HG02678 (cell line): Measurements from ENCODE around the gene ZNF695.

Experiments
- ATAC-seq: cut with Tn5 transposase; IDR thresholded peaks from one replicate; pipeline ENCODE4 v1.9.1; 2021; ENCODE audit warnings: mild to moderate bottlenecking, moderate library complexity; ENCODE audit not compliant: unreplicated experiment

The ZNF695 gene

GRCh38 chr1:246959944-246960693 is 47.7 kb downstream of the ZNF695 start:
- ATAC-seq = no peak

GRCh38 chr1:246954126-246954525 is 53.7 kb downstream of the ZNF695 start:
- ATAC-seq = no peak

GRCh38 chr1:246951413-246951812 is 56.4 kb downstream of the ZNF695 start:
- no peak for ATAC-seq

- ATAC-seq = no peak
Observed at GRCh38 chr1:246949956-246950355, 57.9 kb downstream of the ZNF695 start.

- ATAC-seq = no peak
Observed at GRCh38 chr1:246947255-246947654, 60.6 kb downstream of the ZNF695 start.

- ATAC-seq = no peak
Observed at GRCh38 chr1:246946366-246946765, 61.5 kb downstream of the ZNF695 start.
